ENCODE measurements around the gene ACOXL. TPM values are rescaled to one million over a fixed set of nuclear protein-coding genes. Genes with fewer than 3 reads are reported as not detected.

ACOXL gene
- total and polyA plus RNA-seq, 2 donors (not counting 3 experiments of a cell fraction or from before 2014, with no cell fraction given): not detected

- FAIRE-seq: no peak
- ChIA-PET CTCF (interaction anchor here (0.8 to 1.8 kb wide), 2 partner anchors 18 to 20 kb away, joined by 3 to 7 read pairs; no protein-coding TSS in a partner anchor), POLR2A (no interaction called here)
- Histone ChIP-seq H3K4me2 (ENCODE audit: insufficient read depth, low read length) (no peak overlapping the region), H3K4me1 (ENCODE audit: control insufficient read depth, extremely low read depth, insufficient read depth, low read length) (no peaks in the 10 kb centered on the region), H3K9ac (replicated peaks; ENCODE audit: extremely low read depth, insufficient read depth, low read length) (no peak overlapping the region), H3K36me3 (ENCODE audit: control insufficient read depth in 2 of 2, extremely low read depth in 1 of 2, insufficient read depth in 2 of 2, low read length in 2 of 2) (no peaks in the 10 kb centered on the region), H4K20me1 (replicated peaks; ENCODE audit: control insufficient read depth, extremely low read depth, insufficient read depth, low read length) (no peaks in the 10 kb centered on the region), H3K79me2 (ENCODE audit: control insufficient read depth, insufficient read depth, low read length) (no peaks in the 10 kb centered on the region), H3K27ac (ENCODE audit: insufficient read depth, low read depth, low read length) (no peak overlapping the region), H3K9me1 (replicated peaks; ENCODE audit: control insufficient read depth, extremely low read depth, insufficient read depth, low read length) (no peaks in the 10 kb centered on the region), H3K4me3 (replicated peaks in 1 of 3; ENCODE audit: insufficient read depth in 1 of 3, low read depth in 1 of 3, low read length in 3 of 3) (no peak overlapping the region), H3K27me3 (ENCODE audit: control insufficient read depth in 2 of 2, insufficient read depth in 2 of 2, low read length in 2 of 2) (peaks cover 9 to 16% of the 10 kb centered on the region in 2 experiments), H3K9me3 (replicated peaks; ENCODE audit: control insufficient read depth, insufficient read depth, low read length) (no peaks in the 10 kb centered on the region), H2AFZ (ENCODE audit: low read depth, low read length) (no peak overlapping the region)
- DNase-seq (ENCODE audit: low read depth, low spot score): no peak
- TF ChIP-seq POLR2A (IDR thresholded peaks at IDR 0.05; ENCODE audit: low read depth, low read length) (no peak), POLR2AphosphoS5 (IDR thresholded peaks at IDR 0.05; ENCODE audit: insufficient read depth, low read depth, low read length) (no peak), JUN (IDR thresholded peaks at IDR 0.05; ENCODE audit: borderline replicate concordance, insufficient read depth, insufficient read length, low read depth) (no peak), FOS (IDR thresholded peaks at IDR 0.05; ENCODE audit: borderline replicate concordance, insufficient read depth, low read length) (no peak), MYC (IDR thresholded peaks at IDR 0.05; ENCODE audit: low read depth, low read length) (no peak), GATA2 (IDR thresholded peaks at IDR 0.05; ENCODE audit: insufficient read depth, insufficient read length, low read depth, low read length) (no peak), EZH2 (IDR thresholded peaks at IDR 0.05; ENCODE audit: borderline replicate concordance, low read depth, low read length, severe bottlenecking) (no peak)
- TF ChIP-seq, protein P1, sequence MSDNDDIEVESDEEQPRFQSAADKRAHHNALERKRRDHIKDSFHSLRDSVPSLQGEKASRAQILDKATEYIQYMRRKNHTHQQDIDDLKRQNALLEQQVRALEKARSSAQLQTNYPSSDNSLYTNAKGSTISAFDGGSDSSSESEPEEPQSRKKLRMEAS (IDR thresholded peaks at IDR 0.05; ENCODE audit: insufficient read depth, insufficient read length): no peak
- TF ChIP-seq, protein P2, sequence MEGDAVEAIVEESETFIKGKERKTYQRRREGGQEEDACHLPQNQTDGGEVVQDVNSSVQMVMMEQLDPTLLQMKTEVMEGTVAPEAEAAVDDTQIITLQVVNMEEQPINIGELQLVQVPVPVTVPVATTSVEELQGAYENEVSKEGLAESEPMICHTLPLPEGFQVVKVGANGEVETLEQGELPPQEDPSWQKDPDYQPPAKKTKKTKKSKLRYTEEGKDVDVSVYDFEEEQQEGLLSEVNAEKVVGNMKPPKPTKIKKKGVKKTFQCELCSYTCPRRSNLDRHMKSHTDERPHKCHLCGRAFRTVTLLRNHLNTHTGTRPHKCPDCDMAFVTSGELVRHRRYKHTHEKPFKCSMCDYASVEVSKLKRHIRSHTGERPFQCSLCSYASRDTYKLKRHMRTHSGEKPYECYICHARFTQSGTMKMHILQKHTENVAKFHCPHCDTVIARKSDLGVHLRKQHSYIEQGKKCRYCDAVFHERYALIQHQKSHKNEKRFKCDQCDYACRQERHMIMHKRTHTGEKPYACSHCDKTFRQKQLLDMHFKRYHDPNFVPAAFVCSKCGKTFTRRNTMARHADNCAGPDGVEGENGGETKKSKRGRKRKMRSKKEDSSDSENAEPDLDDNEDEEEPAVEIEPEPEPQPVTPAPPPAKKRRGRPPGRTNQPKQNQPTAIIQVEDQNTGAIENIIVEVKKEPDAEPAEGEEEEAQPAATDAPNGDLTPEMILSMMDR (IDR thresholded peaks at IDR 0.05; ENCODE audit: extremely low read depth in 1 of 2, insufficient read depth in 1 of 2, low read depth in 1 of 2, low read length in 2 of 2): no peak
- intact Hi-C loops (cut with micrococcal nuclease): no loop called here
- dilution Hi-C loops (cut with MboI; ENCODE audit: extremely low pct_ligation_motif_present, low sequenced_read_pairs): no loop called here
- BruUV-seq (replicated peaks): no TSS peak
Measured at GRCh38 chr2:110840508-110840907, 108.1 kb downstream of the ACOXL start.
